ENCODE measurements around the gene MLYCD. TPM values are rescaled to one million over a fixed set of nuclear protein-coding genes. Genes with fewer than 3 reads are reported as not detected.

Gene MLYCD
- total RNA-seq, 8 experiments from 2014 or later, result 2.0 to 10.2 (median 3.0) TPM

DNA sequence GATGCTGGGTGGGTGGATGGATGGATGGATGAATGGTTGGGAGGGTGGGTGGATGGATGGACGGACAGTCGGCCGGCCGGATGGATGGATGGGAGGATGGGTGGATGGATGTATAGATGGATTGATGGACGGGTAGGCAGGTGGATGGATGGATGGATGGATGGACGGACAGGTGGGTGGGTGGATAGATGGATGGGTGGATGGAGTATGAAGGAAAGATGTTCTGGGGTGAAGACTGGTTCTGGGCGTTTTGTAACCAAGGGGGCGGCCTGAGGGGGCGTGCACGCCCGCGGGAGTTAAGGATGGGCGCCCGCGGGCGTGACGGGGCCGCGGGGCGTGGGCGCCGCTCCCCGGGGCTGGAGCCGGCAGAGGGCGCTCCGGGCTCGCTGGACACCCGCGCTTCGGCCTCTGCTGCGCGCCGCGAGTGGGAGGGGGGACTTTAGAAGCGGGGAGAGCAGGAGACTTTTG lies 69.0 kb downstream of the MLYCD start, which contains the start of gene NECAB2:
TSS of gene NECAB2 (plus strand) at position 407 of the 468 bp plus-strand sequence. CDS start 405 bp downstream, outside the sequence.
- WGBS, 10 experiments, result 0 to 92% (median 80%) methylated on average over 1 to 2 of the region's 35 CpGs; no CpG with 5 or more reads in 7 of the 10 experiments
- no peak within 1 kb of the TSS for H3K27ac ChIP-seq
- peaks cover 3 to 22% of the 10 kb centered on the region in 2 donors for H3K4me1 ChIP-seq (replicated peaks in 1 of 2)
- H3K4me3 ChIP-seq, result peak within 1 kb of the TSS; percentile 38 to 57 (median 43)
- in situ Hi-C loops (cut with MboI; ENCODE audit: low pct_unique_long_range_greater_than_20kb in 2 of 9, low sequenced_read_pairs in 9 of 9, unreplicated experiment in 9 of 9), result loop anchor here in 8 of 9 experiments (10.0 to 25.0 kb wide), 2 partner anchors 94 to 97 kb away; no protein-coding TSS in a partner anchor
- ATAC-seq (replicated peaks in 6 of 8), result peak; percentile 67 to 84 (median 71)

DNA sequence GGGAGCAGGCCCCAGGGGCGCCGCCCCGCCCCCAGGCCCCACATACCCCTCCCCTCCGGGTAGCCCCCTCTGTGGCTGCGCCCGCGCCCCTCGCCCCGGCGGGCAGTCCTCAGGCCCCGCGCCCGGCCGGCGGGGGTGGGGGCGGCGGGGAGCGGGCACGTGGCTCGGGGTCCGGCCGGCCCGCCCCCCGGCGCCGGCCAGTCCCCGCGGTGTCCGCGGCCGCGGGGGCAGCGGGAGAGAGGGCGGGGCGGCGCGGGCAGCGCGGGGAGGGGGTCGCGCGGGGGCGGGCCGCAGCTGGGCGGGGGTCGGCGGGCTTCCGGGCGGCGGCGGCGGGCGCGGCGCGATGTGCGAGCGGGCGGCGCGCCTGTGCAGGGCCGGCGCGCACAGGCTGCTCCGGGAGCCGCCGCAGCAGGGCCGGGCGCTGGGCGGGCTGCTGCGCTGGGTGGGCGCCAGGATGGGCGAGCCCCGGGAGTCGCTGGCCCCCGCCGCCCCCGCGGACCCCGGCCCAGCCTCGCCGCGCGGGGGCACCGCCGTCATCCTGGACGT lies 69.5 kb downstream of the MLYCD start:
- in situ Hi-C loops (cut with MboI; ENCODE audit: low pct_unique_long_range_greater_than_20kb in 2 of 9, low sequenced_read_pairs in 9 of 9, unreplicated experiment in 9 of 9), result loop anchor here in 8 of 9 experiments (10.0 to 25.0 kb wide), 2 partner anchors 94 to 96 kb away; no protein-coding TSS in a partner anchor
- no peak overlapping the region for H3K27ac ChIP-seq
- peak overlapping the region; percentile 38 to 57 (median 43) for H3K4me3 ChIP-seq
- ATAC-seq (replicated peaks in 6 of 8), result peak; percentile 64 to 81 (median 78)
- H3K4me1 ChIP-seq (replicated peaks in 1 of 2), result peaks cover 3 to 22% of the 10 kb centered on the region in 2 donors
- WGBS, 10 experiments, result no CpG with 5 or more reads among the region's 87 CpGs

DNA sequence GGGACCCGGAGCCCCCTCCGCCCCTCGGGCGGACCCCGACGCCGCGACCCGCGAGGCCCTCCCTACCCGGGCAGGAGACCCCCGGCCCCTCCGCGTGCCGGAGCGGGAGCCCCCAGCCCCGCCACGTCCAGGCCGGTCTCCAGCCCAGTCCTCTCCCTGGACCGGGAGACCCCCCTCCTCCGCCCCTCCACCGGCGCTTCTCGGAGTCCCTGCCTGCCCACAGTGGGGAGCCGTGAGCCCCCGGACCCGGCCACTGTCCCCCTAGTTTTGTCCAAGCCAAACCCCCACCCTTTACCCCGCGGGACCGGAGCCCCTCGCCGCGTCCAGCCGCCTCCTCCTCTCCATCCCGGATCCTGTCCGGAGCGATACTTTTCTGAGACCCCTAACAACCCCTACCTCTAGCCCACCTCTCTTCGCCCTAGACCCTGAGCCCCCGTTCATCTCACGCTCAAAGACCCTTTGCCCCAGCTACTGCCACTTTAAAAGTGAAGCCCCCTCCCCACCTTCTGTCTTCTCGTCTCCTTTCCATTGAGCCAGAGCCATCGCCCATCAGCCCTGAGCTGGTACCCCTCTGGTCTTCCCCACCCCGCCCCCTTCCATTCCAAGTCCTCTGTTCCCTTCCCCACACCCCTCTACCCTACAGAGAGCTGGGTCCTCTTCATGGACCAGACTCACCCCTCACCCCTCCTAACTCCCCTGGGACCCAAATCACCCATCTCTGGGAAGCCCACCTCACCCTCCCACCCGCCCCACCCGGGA lies 70.2 kb downstream of the MLYCD start:
- in situ Hi-C loops (cut with MboI; ENCODE audit: low pct_unique_long_range_greater_than_20kb in 2 of 9, low sequenced_read_pairs in 9 of 9, unreplicated experiment in 9 of 9), result loop anchor here in 8 of 9 experiments (10.0 to 25.0 kb wide), 2 partner anchors 93 to 96 kb away; no protein-coding TSS in a partner anchor
- no peak overlapping the region for H3K27ac ChIP-seq
- H3K4me1 ChIP-seq (replicated peaks in 1 of 2), result peaks cover 3 to 22% of the 10 kb centered on the region in 2 donors
- peak in 3 of 8 experiments; percentile 1 to 2 (median 1) for ATAC-seq (replicated peaks in 6 of 8)
- H3K4me3 ChIP-seq, result peak overlapping the region; percentile 38 to 57 (median 43)
- no CpG with 5 or more reads among the region's 45 CpGs for WGBS, 10 experiments

DNA sequence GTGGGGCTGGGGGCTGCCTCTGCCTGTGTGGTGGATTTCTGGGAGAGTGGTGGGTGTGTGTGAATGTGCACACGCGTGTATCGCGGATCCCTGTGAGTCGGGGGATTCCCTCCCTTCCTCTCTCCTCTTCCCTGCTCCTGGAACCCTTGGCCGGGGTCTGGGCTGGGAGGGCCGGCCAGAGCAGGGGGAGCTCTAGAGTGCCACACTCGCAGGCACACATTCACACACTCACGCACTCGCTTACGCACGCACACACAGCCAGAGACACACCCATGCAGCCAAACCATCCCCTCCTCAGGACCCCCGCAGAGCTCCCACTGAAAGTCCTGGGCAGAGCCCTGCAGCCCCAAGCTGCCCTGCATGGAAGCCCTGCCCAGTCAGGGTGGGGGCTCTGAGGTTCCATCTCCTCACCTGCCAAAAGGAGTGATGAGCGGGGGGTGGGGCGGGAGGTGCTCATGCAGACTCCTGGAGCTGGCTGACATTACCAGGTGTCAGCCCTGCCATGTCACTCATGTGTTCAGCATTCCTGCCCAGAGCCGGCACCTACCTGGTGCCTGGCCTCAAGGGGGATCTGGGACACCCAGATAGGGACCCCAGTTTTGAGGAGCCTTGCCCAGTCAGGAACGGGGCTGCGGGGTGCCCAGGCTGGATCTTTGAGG lies 71.0 kb downstream of the MLYCD start:
- WGBS, 10 experiments, result no CpG with 5 or more reads among the region's 18 CpGs
- ATAC-seq (replicated peaks in 6 of 8), result peak in 2 of 8 experiments; percentile 2 to 8
- H3K4me3 ChIP-seq, result peak overlapping the region in 3 of 5 donors; percentile 38 to 57 (median 44)
- H3K27ac ChIP-seq, result no peak overlapping the region
- in situ Hi-C loops (cut with MboI; ENCODE audit: low pct_unique_long_range_greater_than_20kb in 2 of 9, low sequenced_read_pairs in 9 of 9, unreplicated experiment in 9 of 9), result loop anchor here in 8 of 9 experiments (10.0 to 25.0 kb wide), 2 partner anchors 92 to 95 kb away; no protein-coding TSS in a partner anchor
- peaks cover 6 to 22% of the 10 kb centered on the region in 2 donors for H3K4me1 ChIP-seq (replicated peaks in 1 of 2)

- in situ Hi-C loops (cut with MboI; ENCODE audit: low pct_unique_long_range_greater_than_20kb in 2 of 9, low sequenced_read_pairs in 9 of 9, unreplicated experiment in 9 of 9), result loop anchor here in 3 of 9 experiments (25.0 kb wide), 1 partner anchor 92 kb away; no protein-coding TSS in a partner anchor
- no peak for ATAC-seq (replicated peaks in 6 of 8)
- Histone ChIP-seq H3K4me3 (no peak overlapping the region), H3K4me1 (replicated peaks in 1 of 2) (peaks cover 6 to 22% of the 10 kb centered on the region in 2 donors), H3K27ac (no peak overlapping the region)
- 40 to 100% (median 40%) methylated on average over 1 of the region's 6 CpGs; no CpG with 5 or more reads in 7 of the 10 experiments for WGBS, 10 experiments
These were observed 71.5 kb downstream of the MLYCD start for GRCh38 chr16:83970430-83970815.

DNA sequence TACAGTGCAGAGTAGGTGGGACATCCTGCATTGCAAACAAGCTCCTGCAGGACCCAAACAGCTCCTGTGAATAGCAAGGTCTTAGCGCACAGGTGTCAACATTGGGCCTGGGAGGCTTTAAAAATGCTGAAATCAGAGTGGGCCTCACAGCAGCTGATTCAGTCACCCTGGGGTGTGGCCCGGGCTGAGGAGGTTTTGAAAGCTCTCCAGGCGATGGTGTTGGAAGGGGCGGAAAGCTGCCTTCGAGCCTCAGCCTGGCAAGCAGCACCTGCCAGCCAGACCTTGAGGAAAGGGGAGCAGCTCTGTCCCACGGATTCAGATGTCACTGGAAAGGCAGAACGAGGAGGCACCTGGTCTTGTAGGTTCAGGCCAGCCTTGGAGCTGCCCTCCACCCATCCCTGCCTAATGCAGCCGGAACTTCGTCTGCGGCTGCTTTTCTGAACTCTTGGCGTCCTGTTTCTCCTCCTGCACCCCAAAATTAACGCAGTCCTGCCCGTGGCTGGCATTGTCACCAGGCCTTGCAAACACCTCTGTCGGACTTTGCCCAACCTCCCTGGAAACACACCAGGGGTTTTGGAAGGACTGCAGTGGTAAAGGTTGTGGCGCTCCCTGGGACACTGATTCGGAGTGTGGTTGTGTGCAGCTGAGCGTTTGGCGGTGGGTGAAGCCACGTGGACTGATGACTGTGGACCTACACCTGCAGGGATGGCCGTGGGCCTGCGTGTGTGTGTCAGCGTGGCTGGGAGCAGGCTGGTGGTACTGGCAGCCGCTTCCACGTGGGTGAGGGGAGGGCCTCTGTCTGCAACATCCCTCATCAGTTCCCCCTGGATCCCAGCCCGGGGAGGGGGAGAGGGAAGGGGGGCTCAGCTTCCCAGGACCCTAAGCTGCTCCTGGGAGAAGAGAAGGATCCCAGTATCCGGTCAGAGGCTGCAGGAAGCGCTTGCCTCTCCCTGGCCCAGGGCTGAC lies 72.5 kb downstream of the MLYCD start:
- peak in 4 of 8 experiments; percentile 12 to 25 (median 20) for ATAC-seq (replicated peaks in 6 of 8)
- in situ Hi-C loops (cut with MboI; ENCODE audit: low pct_unique_long_range_greater_than_20kb in 2 of 9, low sequenced_read_pairs in 9 of 9, unreplicated experiment in 9 of 9), result loop anchor here in 3 of 9 experiments (25.0 kb wide), 1 partner anchor 91 kb away; no protein-coding TSS in a partner anchor
- Histone ChIP-seq H3K4me3 (no peak overlapping the region), H3K4me1 (replicated peaks in 1 of 2) (peaks cover 6 to 22% of the 10 kb centered on the region in 2 donors), H3K27ac (no peak overlapping the region)
- WGBS, 10 experiments, result 35 to 95% (median 71%) methylated on average over 1 to 10 of the region's 27 CpGs; no CpG with 5 or more reads in 4 of the 10 experiments

DNA sequence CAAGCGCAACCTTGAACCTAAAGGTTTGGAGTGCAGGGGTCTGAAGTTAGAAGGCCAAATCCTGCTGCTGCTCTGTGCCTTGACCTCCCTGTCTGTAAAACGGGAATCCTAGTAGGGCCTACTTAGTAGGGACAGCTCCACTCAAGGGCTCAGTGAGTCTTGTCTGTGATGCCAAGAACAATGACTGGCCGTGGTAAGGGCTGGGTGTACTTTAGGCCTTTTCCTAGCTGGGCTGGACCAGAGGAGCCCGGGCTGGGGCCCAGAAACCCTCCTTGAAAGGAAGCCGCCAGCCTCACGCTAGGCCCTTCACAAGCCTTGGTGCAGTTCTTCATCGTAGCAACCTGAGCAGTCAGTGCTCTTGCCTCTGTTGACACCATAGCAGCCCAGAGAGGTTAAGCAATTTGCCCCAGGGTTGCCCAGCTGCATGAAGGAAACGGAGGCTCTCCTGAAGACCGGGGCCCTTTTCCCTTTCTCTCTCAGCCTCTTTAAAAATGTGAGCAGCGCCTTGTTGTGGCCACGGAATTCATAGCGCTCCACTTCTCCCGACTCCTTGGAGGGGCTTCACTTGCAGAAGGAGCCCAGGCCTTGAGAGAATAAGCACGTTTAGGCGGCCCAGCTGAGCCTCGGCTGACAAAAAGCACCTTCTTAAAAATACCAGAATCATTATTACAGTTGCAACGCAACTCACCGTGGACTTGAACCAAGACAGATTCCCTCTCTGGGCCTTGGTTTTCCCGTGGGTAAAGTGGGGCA lies 73.5 kb downstream of the MLYCD start:
- Histone ChIP-seq H3K4me1 (replicated peaks in 1 of 2) (peaks cover 6 to 22% of the 10 kb centered on the region in 2 donors), H3K27ac (no peak overlapping the region), H3K4me3 (no peak overlapping the region)
- 60 to 100% (median 87%) methylated on average over 1 to 12 of the region's 19 CpGs; no CpG with 5 or more reads in 3 of the 10 experiments for WGBS, 10 experiments
- no peak for ATAC-seq (replicated peaks in 6 of 8)
- in situ Hi-C loops (cut with MboI; ENCODE audit: low pct_unique_long_range_greater_than_20kb in 2 of 9, low sequenced_read_pairs in 9 of 9, unreplicated experiment in 9 of 9), result loop anchor here in 3 of 9 experiments (25.0 kb wide), 1 partner anchor 90 kb away; no protein-coding TSS in a partner anchor

DNA sequence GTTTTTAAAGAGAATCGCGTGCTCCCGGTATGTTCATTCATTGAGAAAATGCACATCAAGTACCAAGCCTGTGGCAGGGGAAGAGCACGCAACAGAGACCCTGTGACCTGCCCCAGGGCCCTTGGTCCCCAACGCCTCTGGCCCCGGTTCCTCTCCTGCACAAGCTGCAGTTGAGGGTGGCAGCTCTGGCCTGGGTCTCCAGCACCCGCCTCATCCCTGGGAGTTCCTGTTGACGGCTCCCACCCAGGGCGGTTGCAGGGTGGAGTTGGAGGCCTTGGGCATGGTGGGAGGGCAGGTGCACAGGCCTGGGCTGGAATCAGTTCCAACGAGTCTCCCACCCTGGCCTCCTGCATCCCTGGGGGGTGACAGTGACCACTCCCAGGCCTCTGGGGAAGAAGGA lies 74.2 kb downstream of the MLYCD start:
- Histone ChIP-seq H3K27ac (no peak overlapping the region), H3K4me3 (no peak overlapping the region), H3K4me1 (replicated peaks in 1 of 2) (peaks cover 6 to 22% of the 10 kb centered on the region in 2 donors)
- ATAC-seq (replicated peaks in 6 of 8), result no peak
- in situ Hi-C loops (cut with MboI; ENCODE audit: low pct_unique_long_range_greater_than_20kb in 2 of 9, low sequenced_read_pairs in 9 of 9, unreplicated experiment in 9 of 9), result loop anchor here in 3 of 9 experiments (25.0 kb wide), 1 partner anchor 89 kb away; no protein-coding TSS in a partner anchor
- WGBS, 10 experiments, result 33 to 100% (median 72%) methylated on average over 1 to 3 of the region's 10 CpGs; no CpG with 5 or more reads in 5 of the 10 experiments

- Histone ChIP-seq H3K27ac (no peak overlapping the region), H3K4me3 (no peak overlapping the region), H3K4me1 (replicated peaks in 1 of 2) (peaks cover 6 to 22% of the 10 kb centered on the region in 2 donors)
- in situ Hi-C loops (cut with MboI; ENCODE audit: low pct_unique_long_range_greater_than_20kb in 2 of 9, low sequenced_read_pairs in 9 of 9, unreplicated experiment in 9 of 9), result loop anchor here in 3 of 9 experiments (25.0 kb wide), 1 partner anchor 89 kb away; no protein-coding TSS in a partner anchor
- WGBS, 10 experiments, result 29 to 100% (median 62%) methylated on average over 1 to 7 of the region's 22 CpGs; no CpG with 5 or more reads in 2 of the 10 experiments
- no peak for ATAC-seq (replicated peaks in 6 of 8)
These were observed 74.9 kb downstream of the MLYCD start for GRCh38 chr16:83973581-83974385.

- peak in 5 of 8 experiments; percentile 7 to 57 (median 54) for ATAC-seq (replicated peaks in 6 of 8)
- Histone ChIP-seq H3K4me3 (no peak overlapping the region), H3K4me1 (replicated peaks in 1 of 2) (peaks cover 6 to 17% of the 10 kb centered on the region in 2 donors), H3K27ac (no peak overlapping the region)
- WGBS, 10 experiments, result 10 to 80% (median 48%) methylated on average over 1 to 7 of the region's 7 CpGs; no CpG with 5 or more reads in 5 of the 10 experiments
- in situ Hi-C loops (cut with MboI; ENCODE audit: low pct_unique_long_range_greater_than_20kb in 2 of 9, low sequenced_read_pairs in 9 of 9, unreplicated experiment in 9 of 9), result loop anchor here in 3 of 9 experiments (25.0 kb wide), 1 partner anchor 88 kb away; no protein-coding TSS in a partner anchor
These were observed 75.6 kb downstream of the MLYCD start for GRCh38 chr16:83974475-83974874.
